ENCODE data around the gene ZNF106.

GRCh38 chr15:42528970-42529369 is 38.0 kb upstream of the ZNF106 start:
- TF ChIP-seq CTCF (IDR thresholded peaks at IDR 0.05 in 4 of 5, conservative IDR thresholded peaks at IDR 0.05 in 1 of 5) = no peak
- TF ChIP-seq POLR2A (IDR thresholded peaks at IDR 0.05) = no peak
